Transverse colon (tissue), 3 donors: ENCODE results near the gene SDK1.

ENCODE experiments used
- CTCF ChIP-seq, 5 experiments: fragments of 200-600 bp in 3 of 5; fragments of 450-650 bp in 2 of 5; sonication (generic) in 3 of 5; IDR thresholded peaks; 1 replicate in 2 of 5; 2 replicates in 3 of 5; pipeline ENCODE4 v1.5.1; 2016 to 2017; ENCODE audit warnings: antibody characterized with exemption in 5 of 5, inconsistent platforms in 3 of 5, mild to moderate bottlenecking in 2 of 5, moderate library complexity in 1 of 5
- EP300 ChIP-seq: sonication (generic); formaldehyde crosslinking; IDR thresholded peaks from one replicate; pipeline ENCODE4 v1.6.1; 2017; ENCODE audit warnings: antibody characterized with exemption, low read depth
- POLR2A ChIP-seq: fragments of 450-650 bp; IDR thresholded peaks from one replicate; pipeline ENCODE4 v1.6.1; 2016; ENCODE audit warnings: antibody characterized with exemption, mild to moderate bottlenecking, moderate library complexity

GRCh38 chr7:3561932-3562331, 260.9 kb downstream of the SDK1 start:
- TF ChIP-seq POLR2A (no peak), CTCF (IDR thresholded peaks at IDR 0.05) (no peak), EP300 (no peak)
